ENCODE results near the gene GPER1. TPM values are rescaled to one million over a fixed set of nuclear protein-coding genes. Genes with fewer than 3 reads are reported as not detected.

GPER1 gene
- total RNA-seq, 1 experiment from 2014 or later: 4.9 TPM

DNA sequence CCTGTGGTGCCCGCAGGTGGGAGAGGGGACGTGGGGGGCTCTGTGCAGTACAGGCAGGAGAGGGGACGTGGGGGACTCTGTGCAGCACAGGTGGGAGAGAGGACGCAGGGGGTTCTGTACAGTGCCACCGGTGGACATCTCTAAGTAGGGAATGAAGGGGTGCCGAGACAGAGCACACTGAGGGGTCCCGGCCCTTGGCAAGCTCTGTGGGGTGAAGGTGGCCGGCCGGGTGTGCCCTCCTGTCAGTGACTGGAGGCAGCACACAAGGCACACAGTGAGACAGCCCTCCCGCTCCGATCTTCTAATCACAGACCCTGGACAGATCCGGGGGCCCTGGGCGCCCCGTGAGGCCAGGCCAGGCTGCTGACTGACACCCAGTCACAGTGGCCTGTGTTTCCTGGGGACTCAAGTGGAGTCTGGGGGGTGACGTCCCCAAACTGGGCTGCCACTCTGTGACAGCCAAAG lies 32.4 kb upstream of the GPER1 start:
- DNase-seq: no peak
- no peaks in the 10 kb centered on the region for H3K4me1 ChIP-seq (ENCODE audit: insufficient read depth, low read length)
- H3K79me2 ChIP-seq (ENCODE audit: low read length): no peaks in the 10 kb centered on the region
- no peak overlapping the region for H3K27ac ChIP-seq (ENCODE audit: low read length)
- no peaks in the 10 kb centered on the region for H3F3A ChIP-seq (ENCODE audit: low read length, unreplicated experiment)
- no peak overlapping the region for H3K4me3 ChIP-seq (ENCODE audit: low read length)
- ChIA-PET POLR2A (ENCODE audit: unreplicated experiment) (no interaction called here), CTCF (no interaction called here)
- H3K27me3 ChIP-seq (ENCODE audit: low read length): no peaks in the 10 kb centered on the region
- no peak overlapping the region for H3K9ac ChIP-seq (ENCODE audit: low read length)
- TF ChIP-seq CTCF (conservative IDR thresholded peaks at IDR 0.05; ENCODE audit: low read depth, low read length) (no peak), EZH2 (IDR thresholded peaks at IDR 0.05; ENCODE audit: low read length, unreplicated experiment) (no peak), EZH2phosphoT487 (IDR thresholded peaks at IDR 0.05; ENCODE audit: borderline replicate concordance, low read length) (no peak)
- no peaks in the 10 kb centered on the region for H3K9me2 ChIP-seq (replicated peaks; ENCODE audit: low read length)
- no peak overlapping the region for H2AFZ ChIP-seq (ENCODE audit: low read length)
- H3K36me3 ChIP-seq (ENCODE audit: low read depth, low read length): no peaks in the 10 kb centered on the region
- no peak overlapping the region for H3K4me2 ChIP-seq (ENCODE audit: low read length)
- BruUV-seq (replicated peaks): no TSS peak
- no peaks in the 10 kb centered on the region for H3K9me3 ChIP-seq (ENCODE audit: low read length)
- no peaks in the 10 kb centered on the region for H4K20me1 ChIP-seq (ENCODE audit: low read length)
- intact Hi-C loops (cut with micrococcal nuclease): no loop called here
- ATAC-seq: no peak

GRCh38 chr7:1055956-1056784 lies 31.7 kb upstream of the GPER1 start:
- H3K79me2 ChIP-seq (ENCODE audit: low read length): no peaks in the 10 kb centered on the region
- H2AFZ ChIP-seq (ENCODE audit: low read length): no peak overlapping the region
- no peak for TF ChIP-seq CTCF (conservative IDR thresholded peaks at IDR 0.05; ENCODE audit: low read depth, low read length)
- no peak for TF ChIP-seq EZH2 (IDR thresholded peaks at IDR 0.05; ENCODE audit: low read length, unreplicated experiment)
- TF ChIP-seq EZH2phosphoT487 (IDR thresholded peaks at IDR 0.05; ENCODE audit: borderline replicate concordance, low read length): no peak
- no peak overlapping the region for H3K27ac ChIP-seq (ENCODE audit: low read length)
- no peaks in the 10 kb centered on the region for H3K36me3 ChIP-seq (ENCODE audit: low read depth, low read length)
- ChIA-PET POLR2A (ENCODE audit: unreplicated experiment) (no interaction called here), CTCF (no interaction called here)
- ATAC-seq (no peak), DNase-seq (no peak)
- no peak overlapping the region for H3K4me2 ChIP-seq (ENCODE audit: low read length)
- H3K9me3 ChIP-seq (ENCODE audit: low read length): no peaks in the 10 kb centered on the region
- H3K9me2 ChIP-seq (replicated peaks; ENCODE audit: low read length): no peaks in the 10 kb centered on the region
- no peaks in the 10 kb centered on the region for H3F3A ChIP-seq (ENCODE audit: low read length, unreplicated experiment)
- no peaks in the 10 kb centered on the region for H3K4me1 ChIP-seq (ENCODE audit: insufficient read depth, low read length)
- no peak overlapping the region for H3K9ac ChIP-seq (ENCODE audit: low read length)
- intact Hi-C loops (cut with micrococcal nuclease): no loop called here
- H3K27me3 ChIP-seq (ENCODE audit: low read length): no peaks in the 10 kb centered on the region
- no TSS peak for BruUV-seq (replicated peaks)
- H3K4me3 ChIP-seq (ENCODE audit: low read length): no peak overlapping the region
- no peaks in the 10 kb centered on the region for H4K20me1 ChIP-seq (ENCODE audit: low read length)

GRCh38 chr7:1056785-1057410 lies 31.0 kb upstream of the GPER1 start:
- Histone ChIP-seq H3K9ac (ENCODE audit: low read length) (no peak overlapping the region), H3K9me2 (replicated peaks; ENCODE audit: low read length) (no peaks in the 10 kb centered on the region), H3K79me2 (ENCODE audit: low read length) (no peaks in the 10 kb centered on the region), H3F3A (ENCODE audit: low read length, unreplicated experiment) (no peaks in the 10 kb centered on the region), H3K27me3 (ENCODE audit: low read length) (no peaks in the 10 kb centered on the region), H3K4me3 (ENCODE audit: low read length) (no peak overlapping the region), H3K4me1 (ENCODE audit: insufficient read depth, low read length) (no peaks in the 10 kb centered on the region), H2AFZ (ENCODE audit: low read length) (no peak overlapping the region), H4K20me1 (ENCODE audit: low read length) (no peaks in the 10 kb centered on the region), H3K9me3 (ENCODE audit: low read length) (no peaks in the 10 kb centered on the region), H3K4me2 (ENCODE audit: low read length) (no peak overlapping the region), H3K27ac (ENCODE audit: low read length) (no peak overlapping the region), H3K36me3 (ENCODE audit: low read depth, low read length) (no peaks in the 10 kb centered on the region)
- TF ChIP-seq EZH2phosphoT487 (IDR thresholded peaks at IDR 0.05; ENCODE audit: borderline replicate concordance, low read length): no peak
- no peak for TF ChIP-seq EZH2 (IDR thresholded peaks at IDR 0.05; ENCODE audit: low read length, unreplicated experiment)
- no peak for TF ChIP-seq CTCF (conservative IDR thresholded peaks at IDR 0.05; ENCODE audit: low read depth, low read length)
- DNase-seq (no peak), ATAC-seq (no peak)
- intact Hi-C loops (cut with micrococcal nuclease): no loop called here
- ChIA-PET POLR2A (ENCODE audit: unreplicated experiment) (no interaction called here), CTCF (no interaction called here)
- BruUV-seq (replicated peaks): no TSS peak

Measured in PC-3 (cell line).